H1 (cell line): ENCODE measurements around the gene CNNM1. TPM values are rescaled to one million over a fixed set of nuclear protein-coding genes. Genes with fewer than 3 reads are reported as not detected.

Experiments
- CTCF ChIA-PET: fragments of 300-600 bp; sonication (Branson Sonifier 250); formaldehyde crosslinking; loops from one replicate; lab custom pipeline; 2021; ENCODE audit not compliant: partially characterized antibody; lab: Charles Lee
- POLR2A ChIA-PET: fragments of 300-600 bp; sonication (Branson Sonifier 250); formaldehyde crosslinking; loops from one replicate; lab custom pipeline; 2021; ENCODE audit warnings: inconsistent platforms; ENCODE audit not compliant: partially characterized antibody; lab: Charles Lee
- DNase-seq, 2 experiments: peaks; one replicate each; pipeline versions ENCODE4 v3.0.0 to v3.0.0-alpha.2; 2010 to 2022; ENCODE audit warnings: low spot score in 2 of 2, low read depth in 1 of 2, mixed read lengths in 1 of 2
- FAIRE-seq: peaks from 2 replicates; lab custom pipeline; 2011; peaks lifted over from hg19 to GRCh38; lab: Jason Lieb, UNC
- H2AFZ ChIP-seq: 2 replicates; pipeline ENCODE4 v1.8.1; 2012; ENCODE audit warnings: low read length, inconsistent platforms
- H2AK5ac ChIP-seq: 2 replicates; pipeline ENCODE4 v1.6.1; 2013; ENCODE audit warnings: low read depth, low read length
- H2BK120ac ChIP-seq: replicated peaks from 2 replicates; pipeline ENCODE3; 2013; ENCODE audit warnings: low read depth, low read length, inconsistent platforms
- H2BK12ac ChIP-seq: 2 replicates; pipeline ENCODE4 v1.6.1; 2013; ENCODE audit warnings: low read depth, low read length
- H2BK15ac ChIP-seq: 2 replicates; pipeline ENCODE4 v1.6.1; 2013; ENCODE audit warnings: low read length
- H2BK20ac ChIP-seq: 2 replicates; pipeline ENCODE4 v1.6.1; 2013; ENCODE audit warnings: low read length
- H2BK5ac ChIP-seq: 2 replicates; pipeline ENCODE4 v1.6.1; 2013; ENCODE audit warnings: low read depth, low read length
- H3K14ac ChIP-seq: 2 replicates; pipeline ENCODE4 v1.6.1; 2013; ENCODE audit warnings: inconsistent platforms; ENCODE audit not compliant: insufficient read length
- H3K18ac ChIP-seq: 2 replicates; pipeline ENCODE4 v1.6.1; 2013; ENCODE audit warnings: low read length; ENCODE audit errors: extremely low read depth
- H3K23ac ChIP-seq: 2 replicates; pipeline ENCODE4 v1.6.1; 2013; ENCODE audit warnings: inconsistent platforms; ENCODE audit not compliant: insufficient read length
- H3K23me2 ChIP-seq: 2 replicates; pipeline ENCODE4 v1.6.1; 2013; ENCODE audit warnings: low read depth, low read length
- H3K27ac ChIP-seq: 2 replicates; pipeline ENCODE4 v1.6.1; 2011; ENCODE audit warnings: low read depth, low read length, inconsistent platforms
- H3K27me3 ChIP-seq, 4 experiments: replicated peaks in 1 of 4; 1 replicate in 1 of 4; 2 replicates in 3 of 4; pipeline versions ENCODE4 v1.6.1 to v1.8.1; 2011 to 2013; ENCODE audit warnings: low read length in 3 of 4, mild to moderate bottlenecking in 3 of 4, inconsistent platforms in 2 of 4, mixed read lengths in 2 of 4, moderate library complexity in 1 of 4; ENCODE audit not compliant: control insufficient read depth in 3 of 4, insufficient read depth in 3 of 4; ENCODE audit errors: extremely low read depth in 1 of 4
- H3K36me3 ChIP-seq, 4 experiments: 2 replicates each; pipeline versions ENCODE4 v1.6.1 to v1.8.1; 2011 to 2013; ENCODE audit warnings: mild to moderate bottlenecking in 4 of 4, low read length in 3 of 4, moderate library complexity in 2 of 4, control low read depth in 1 of 4, inconsistent platforms in 1 of 4; ENCODE audit not compliant: insufficient read depth in 4 of 4, control insufficient read depth in 2 of 4
- H3K4ac ChIP-seq: replicated peaks from 2 replicates; pipeline ENCODE3; 2013; ENCODE audit warnings: low read length, low read depth, mixed read lengths, inconsistent platforms; ENCODE audit not compliant: insufficient read length
- H3K4me1 ChIP-seq, 4 experiments: replicated peaks in 1 of 4; 1 replicate in 1 of 4; 2 replicates in 3 of 4; pipeline versions ENCODE4 v1.6.1 to v1.8.1; 2011 to 2013; ENCODE audit warnings: low read length in 3 of 4, inconsistent platforms in 2 of 4, mixed read lengths in 1 of 4; ENCODE audit not compliant: insufficient read depth in 4 of 4, control insufficient read depth in 3 of 4
- H3K4me2 ChIP-seq, 2 experiments: 2 replicates each; pipeline versions ENCODE4 v1.6.1 to v1.8.1; 2011 to 2013; ENCODE audit warnings: low read depth in 2 of 2, low read length in 2 of 2, control low read depth in 1 of 2, inconsistent platforms in 1 of 2, mild to moderate bottlenecking in 1 of 2; ENCODE audit not compliant: insufficient read depth in 1 of 2
- H3K4me3 ChIP-seq, 4 experiments: fragments of 200-600, 300-600 bp in 1 of 4; sonication (generic), shearing (Covaris generic), sonication (Bioruptor Twin) in 1 of 4; 2 replicates each; pipeline versions ENCODE4 v1.5.1 to v1.8.1; 2011 to 2016; ENCODE audit warnings: low read length in 4 of 4, low read depth in 3 of 4, control low read depth in 2 of 4, inconsistent platforms in 2 of 4, mild to moderate bottlenecking in 2 of 4, mixed read lengths in 1 of 4, moderate library complexity in 1 of 4; ENCODE audit not compliant: insufficient read depth in 2 of 4; ENCODE audit errors: extremely low read depth in 1 of 4
- H3K56ac ChIP-seq: replicated peaks from 2 replicates; pipeline ENCODE3; 2013; ENCODE audit warnings: low read depth, mild to moderate bottlenecking, mixed read lengths, low read length, inconsistent platforms; ENCODE audit not compliant: insufficient read length
- H3K79me1 ChIP-seq: 2 replicates; pipeline ENCODE4 v1.6.1; 2013; ENCODE audit warnings: low read depth, low read length, control low read depth
- H3K79me2 ChIP-seq, 2 experiments: 2 replicates each; pipeline versions ENCODE4 v1.6.1 to v1.8.1; 2012 to 2013; ENCODE audit warnings: low read length in 2 of 2, mild to moderate bottlenecking in 2 of 2, inconsistent platforms in 1 of 2; ENCODE audit not compliant: insufficient read depth in 2 of 2, control insufficient read depth in 1 of 2
- H3K9ac ChIP-seq, 4 experiments: replicated peaks in 1 of 4; 1 replicate in 1 of 4; 2 replicates in 3 of 4; pipeline versions ENCODE4 v1.6.1 to v1.8.1; 2011 to 2013; ENCODE audit warnings: low read depth in 3 of 4, low read length in 3 of 4, control low read depth in 2 of 4, mild to moderate bottlenecking in 2 of 4, moderate library complexity in 2 of 4, inconsistent platforms in 1 of 4; ENCODE audit errors: extremely low read depth in 1 of 4
- H3K9me3 ChIP-seq, 2 experiments: 2 replicates each; pipeline versions ENCODE4 v1.6.1 to v1.8.1; 2012 to 2013; ENCODE audit warnings: mild to moderate bottlenecking in 2 of 2, moderate library complexity in 2 of 2, control low read depth in 1 of 2, inconsistent platforms in 1 of 2, low read depth in 1 of 2, low read length in 1 of 2, mixed read lengths in 1 of 2; ENCODE audit not compliant: insufficient read depth in 2 of 2
- H4K20me1 ChIP-seq, 2 experiments: replicated peaks in 1 of 2; 2 replicates each; pipeline versions ENCODE3 to v1.8.1; 2011 to 2013; ENCODE audit warnings: inconsistent platforms in 2 of 2, low read length in 2 of 2, mild to moderate bottlenecking in 1 of 2; ENCODE audit not compliant: insufficient read depth in 2 of 2, control insufficient read depth in 1 of 2
- H4K5ac ChIP-seq: 2 replicates; pipeline ENCODE4 v1.6.1; 2013; ENCODE audit warnings: low read length, low read depth, mixed read lengths, inconsistent platforms; ENCODE audit not compliant: insufficient read length
- H4K8ac ChIP-seq: 2 replicates; pipeline ENCODE4 v1.8.0; 2013; ENCODE audit warnings: mild to moderate bottlenecking, moderate library complexity, low read length, inconsistent platforms; ENCODE audit not compliant: insufficient read depth; ENCODE audit errors: extremely low read depth
- H4K91ac ChIP-seq: replicated peaks from 2 replicates; pipeline ENCODE3; 2013; ENCODE audit warnings: low read length, mixed read lengths, inconsistent platforms; ENCODE audit not compliant: insufficient read length
- BCL11A ChIP-seq, 2 experiments: IDR thresholded peaks; one replicate each; pipeline ENCODE4 v1.6.1; 2011; ENCODE audit warnings: low read depth in 2 of 2, low read length in 2 of 2, mild to moderate bottlenecking in 2 of 2
- CHD2 ChIP-seq: IDR thresholded peaks from 2 replicates; pipeline ENCODE4 v1.6.1; 2012; ENCODE audit warnings: low read length, improper control_type of control experiment
- KDM4A ChIP-seq: IDR thresholded peaks from one replicate; pipeline ENCODE4 v1.7.1; 2012; ENCODE audit warnings: low read depth, mild to moderate bottlenecking, moderate library complexity, low read length, inconsistent platforms; ENCODE audit not compliant: severe bottlenecking
- NANOG ChIP-seq: IDR thresholded peaks from 2 replicates; pipeline ENCODE4 v1.6.1; 2011; ENCODE audit warnings: low read length, low read depth, mild to moderate bottlenecking, inconsistent platforms; ENCODE audit not compliant: insufficient read depth, poor library complexity, severe bottlenecking
- RFX5 ChIP-seq: IDR thresholded peaks from 2 replicates; pipeline ENCODE4 v1.6.1; 2011; ENCODE audit warnings: low read depth, low read length, improper control_type of control experiment, borderline replicate concordance
- SUZ12 ChIP-seq: fragments of 200-600 bp; sonication (generic); IDR thresholded peaks from 2 replicates; pipeline ENCODE4 v1.6.1; 2012; ENCODE audit warnings: mild to moderate bottlenecking, inconsistent platforms, low read length, moderate library complexity, mixed read lengths
- WGBS, 2 experiments: shearing (Covaris generic) in 1 of 2; methylation state at CpG; one replicate each; pipeline versions ENCODE4 v1.1.6 to v1.1.7; 2013 to 2015; ENCODE audit warnings: low lambda C conversion rate in 2 of 2, mixed read lengths in 2 of 2, inconsistent platforms in 1 of 2, low coverage in 1 of 2, missing lambda C conversion rate in 1 of 2; ENCODE audit not compliant: insufficient replicate concordance in 2 of 2, insufficient coverage in 1 of 2, insufficient read length in 1 of 2; ENCODE audit errors: extremely low coverage in 1 of 2, missing lambda C conversion rate in 1 of 2; 5-methylcytosine and 5-hydroxymethylcytosine counted together
- polyA plus RNA-seq, 7 experiments: library from polyadenylated mRNA; depleted of rRNA in 3 of 7; stranded (reverse) in 5 of 7; unstranded in 2 of 7; fragments of >200 nt in 5 of 7; fragments of 200-250 nt in 2 of 7; gene quantifications; 1 replicate in 5 of 7; 2 replicates in 1 of 7; 4 replicates in 1 of 7; pipeline versions ENCODE4 v1.2.1 to v1.2.3, GENCODE V29; 2011 to 2013; ENCODE audit warnings: missing spikeins in 2 of 7, mixed read lengths in 2 of 7
- total RNA-seq: library from RNA; stranded (reverse); fragmentation: NEBNext Ultra II Directional; extraction: Animal tissue kit (Norgen Biotek cat#: 25700); gene quantifications from 2 replicates; pipeline ENCODE4 v1.2.1, GENCODE V29; 2021

The CNNM1 gene
- total and polyA plus RNA-seq, 2 of the 8 experiments (the other 6 are each of a cell fraction or from before 2014, with no cell fraction given), result 0.74 to 0.92 TPM

- no peak overlapping the region for H3K4ac ChIP-seq
- no peak overlapping the region for H4K8ac ChIP-seq
- no peak overlapping the region for H2BK5ac ChIP-seq
- no peak overlapping the region for H2BK120ac ChIP-seq
- no peaks in the 10 kb centered on the region for H3K36me3 ChIP-seq
- H3K9ac ChIP-seq, result no peak overlapping the region
- 81% methylated on average over 2 of the region's 2 CpGs; no CpG with 5 or more reads in 1 of the 2 experiments for WGBS, 2 experiments
- no peaks in the 10 kb centered on the region for H3K79me1 ChIP-seq
- no peak overlapping the region for H3K14ac ChIP-seq
- no peak overlapping the region for H3K27ac ChIP-seq
- peaks cover 0 to 4% (median 0%) of the 10 kb centered on the region in 4 experiments; a peak in 1 of 7 replicates for H3K4me1 ChIP-seq
- no peak overlapping the region for H2BK12ac ChIP-seq
- H2BK15ac ChIP-seq, result no peak overlapping the region
- no peaks in the 10 kb centered on the region for H3K27me3 ChIP-seq
- no peak overlapping the region for H2AFZ ChIP-seq
- H3K23ac ChIP-seq, result no peak overlapping the region
- no peaks in the 10 kb centered on the region for H3K9me3 ChIP-seq
- DNase-seq, result no peak
- no peak overlapping the region for H3K56ac ChIP-seq
- no peak for FAIRE-seq
- no peaks in the 10 kb centered on the region for H3K23me2 ChIP-seq
- H2AK5ac ChIP-seq, result no peak overlapping the region
- no peaks in the 10 kb centered on the region for H4K20me1 ChIP-seq
- H4K91ac ChIP-seq, result no peak overlapping the region
- no peak overlapping the region for H3K18ac ChIP-seq
- no peak overlapping the region for H3K4me3 ChIP-seq
- ChIA-PET POLR2A (no interaction called here), CTCF (interaction anchor here (0.6 to 0.7 kb wide), 2 partner anchors 12 to 51 kb away, joined by 3 read pairs; no protein-coding TSS in a partner anchor)
- no peaks in the 10 kb centered on the region for H3K79me2 ChIP-seq
- no peak overlapping the region for H3K4me2 ChIP-seq
- no peak overlapping the region for H2BK20ac ChIP-seq
- H4K5ac ChIP-seq, result no peak overlapping the region
- TF ChIP-seq SUZ12 (no peak), CHD2 (no peak), NANOG (no peak), KDM4A (no peak), BCL11A (IDR thresholded peaks at IDR 0.05; ENCODE audit: low read depth in 2 of 2, low read length in 2 of 2) (no peak), RFX5 (no peak)
Measured at GRCh38 chr10:99318475-99318874, 10.7 kb upstream of the CNNM1 start.
